ENCODE data around the gene SLC6A12.

DNA sequence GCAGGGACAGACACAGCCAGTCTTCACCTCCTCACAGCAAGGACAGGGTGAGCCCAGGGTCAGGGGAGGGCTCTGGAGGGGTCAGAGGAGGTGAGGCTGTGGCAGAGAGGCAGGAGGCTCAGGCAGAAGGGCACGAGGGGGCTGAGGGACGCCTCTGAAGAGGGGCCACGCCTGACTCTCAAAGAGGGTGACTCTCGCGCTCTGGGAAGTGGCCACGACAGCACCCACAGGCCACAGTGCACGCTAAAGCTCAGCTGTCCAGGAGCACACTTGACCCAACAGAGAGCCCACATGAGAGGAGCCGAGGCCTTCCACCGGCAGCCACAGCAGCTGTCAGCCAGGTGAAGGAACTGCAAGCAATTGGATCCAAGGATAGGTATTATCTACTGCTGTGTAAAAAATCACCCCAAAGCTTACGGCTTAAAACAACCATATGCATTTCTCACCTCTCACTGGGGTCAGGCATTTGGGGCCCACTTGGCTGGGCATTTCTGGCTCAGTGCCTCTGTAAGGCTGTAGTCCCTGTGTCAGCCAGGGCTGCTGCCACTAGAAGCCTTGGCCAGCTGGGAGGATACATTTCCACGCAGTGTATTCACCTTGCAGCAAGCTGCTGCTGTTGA lies 27.8 kb downstream of the SLC6A12 start:
- TF ChIP-seq PBX3 (CRISPR knock-in tag; IDR thresholded peaks at IDR 0.05): no peak
- TF ChIP-seq CTCF (tag by site-specific recombination; IDR thresholded peaks at IDR 0.05): no peak
- no peak for TF ChIP-seq ZNF544 (tag by site-specific recombination; IDR thresholded peaks at IDR 0.05)
- no peak for TF ChIP-seq TRIM28 (IDR thresholded peaks at IDR 0.05; ENCODE audit: borderline replicate concordance, low read length)
- TF ChIP-seq KLF8 (tag by site-specific recombination; IDR thresholded peaks at IDR 0.05): no peak
- no peak for TF ChIP-seq MEIS1 (CRISPR knock-in tag; IDR thresholded peaks at IDR 0.05; ENCODE audit: borderline replicate concordance)
- TF ChIP-seq, protein P1, sequence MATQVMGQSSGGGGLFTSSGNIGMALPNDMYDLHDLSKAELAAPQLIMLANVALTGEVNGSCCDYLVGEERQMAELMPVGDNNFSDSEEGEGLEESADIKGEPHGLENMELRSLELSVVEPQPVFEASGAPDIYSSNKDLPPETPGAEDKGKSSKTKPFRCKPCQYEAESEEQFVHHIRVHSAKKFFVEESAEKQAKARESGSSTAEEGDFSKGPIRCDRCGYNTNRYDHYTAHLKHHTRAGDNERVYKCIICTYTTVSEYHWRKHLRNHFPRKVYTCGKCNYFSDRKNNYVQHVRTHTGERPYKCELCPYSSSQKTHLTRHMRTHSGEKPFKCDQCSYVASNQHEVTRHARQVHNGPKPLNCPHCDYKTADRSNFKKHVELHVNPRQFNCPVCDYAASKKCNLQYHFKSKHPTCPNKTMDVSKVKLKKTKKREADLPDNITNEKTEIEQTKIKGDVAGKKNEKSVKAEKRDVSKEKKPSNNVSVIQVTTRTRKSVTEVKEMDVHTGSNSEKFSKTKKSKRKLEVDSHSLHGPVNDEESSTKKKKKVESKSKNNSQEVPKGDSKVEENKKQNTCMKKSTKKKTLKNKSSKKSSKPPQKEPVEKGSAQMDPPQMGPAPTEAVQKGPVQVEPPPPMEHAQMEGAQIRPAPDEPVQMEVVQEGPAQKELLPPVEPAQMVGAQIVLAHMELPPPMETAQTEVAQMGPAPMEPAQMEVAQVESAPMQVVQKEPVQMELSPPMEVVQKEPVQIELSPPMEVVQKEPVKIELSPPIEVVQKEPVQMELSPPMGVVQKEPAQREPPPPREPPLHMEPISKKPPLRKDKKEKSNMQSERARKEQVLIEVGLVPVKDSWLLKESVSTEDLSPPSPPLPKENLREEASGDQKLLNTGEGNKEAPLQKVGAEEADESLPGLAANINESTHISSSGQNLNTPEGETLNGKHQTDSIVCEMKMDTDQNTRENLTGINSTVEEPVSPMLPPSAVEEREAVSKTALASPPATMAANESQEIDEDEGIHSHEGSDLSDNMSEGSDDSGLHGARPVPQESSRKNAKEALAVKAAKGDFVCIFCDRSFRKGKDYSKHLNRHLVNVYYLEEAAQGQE (tag by site-specific recombination; IDR thresholded peaks at IDR 0.05): no peak
- TF ChIP-seq ZNF521 (tag by site-specific recombination; IDR thresholded peaks at IDR 0.05): no peak
- TF ChIP-seq ZNF302 (tag by site-specific recombination; IDR thresholded peaks at IDR 0.05; ENCODE audit: low read depth): no peak
- no peak for TF ChIP-seq ZNF837 (tag by site-specific recombination; IDR thresholded peaks at IDR 0.05)
